CD4-positive, alpha-beta T cell treated with Interleukin-4 for 1 hour (primary cell): ENCODE measurements around the gene PIGQ.
A peak's percentile ranks its signal among the peaks of the same experiment; 100 is the strongest.

Source experiments
- DNase-seq, 2 donors: peaks; one replicate each; pipeline ENCODE4 v3.0.0-alpha.2; 2020 to 2022

The PIGQ gene

GRCh38 chr16:572865-573650 is 3.3 kb downstream of the PIGQ start:
- no peak for DNase-seq

- no peak for DNase-seq
Observed at GRCh38 chr16:574021-574760, 4.4 kb downstream of the PIGQ start.

DNA sequence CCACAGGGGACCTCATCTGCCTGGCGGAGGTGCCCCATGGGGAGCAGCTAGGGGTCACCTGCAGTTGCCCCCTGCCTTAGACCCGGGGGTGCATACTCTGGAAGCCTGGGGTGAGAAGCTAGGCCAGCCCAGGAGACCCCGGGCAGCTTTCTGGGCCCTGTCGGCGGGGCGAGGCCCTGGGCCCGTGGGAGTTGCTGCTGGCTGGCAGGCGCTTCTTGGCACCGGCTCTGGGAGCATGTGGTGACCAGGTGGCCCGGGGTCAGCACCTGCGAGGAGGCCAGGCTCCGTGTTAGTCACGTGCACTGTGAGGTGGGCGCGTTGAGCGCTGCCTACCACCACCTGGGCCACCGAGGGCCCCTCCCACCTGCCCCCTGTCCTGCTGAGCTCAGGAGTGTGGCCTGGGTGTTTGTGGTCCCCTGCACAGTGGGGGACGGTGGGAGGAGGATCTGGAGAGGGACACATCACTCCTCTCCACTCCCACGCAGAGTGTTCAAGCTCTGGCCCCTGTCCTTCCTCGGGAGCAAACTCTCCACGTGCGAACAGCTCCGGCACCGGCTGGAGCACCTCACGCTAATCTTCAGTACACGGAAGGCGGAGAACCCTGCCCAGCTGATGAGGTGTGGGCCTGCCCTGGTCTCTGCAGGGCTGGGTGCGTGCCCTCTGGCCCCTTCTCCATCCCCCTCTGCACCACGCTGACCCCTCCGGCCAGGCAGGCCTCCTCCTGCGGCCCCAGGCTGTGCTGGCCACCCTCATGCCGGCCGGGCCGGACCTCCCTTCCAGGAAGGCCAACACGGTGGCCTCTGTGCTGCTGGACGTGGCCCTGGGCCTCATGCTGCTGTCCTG is 5.8 kb downstream of the PIGQ start:
- no peak for DNase-seq

- DNase-seq: no peak
Observed at GRCh38 chr16:576197-576822, 6.5 kb downstream of the PIGQ start.

- DNase-seq: no peak
Observed at GRCh38 chr16:576823-577201, 7.0 kb downstream of the PIGQ start.

- no peak for DNase-seq
Observed at GRCh38 chr16:577796-578195, 8.0 kb downstream of the PIGQ start.

DNA sequence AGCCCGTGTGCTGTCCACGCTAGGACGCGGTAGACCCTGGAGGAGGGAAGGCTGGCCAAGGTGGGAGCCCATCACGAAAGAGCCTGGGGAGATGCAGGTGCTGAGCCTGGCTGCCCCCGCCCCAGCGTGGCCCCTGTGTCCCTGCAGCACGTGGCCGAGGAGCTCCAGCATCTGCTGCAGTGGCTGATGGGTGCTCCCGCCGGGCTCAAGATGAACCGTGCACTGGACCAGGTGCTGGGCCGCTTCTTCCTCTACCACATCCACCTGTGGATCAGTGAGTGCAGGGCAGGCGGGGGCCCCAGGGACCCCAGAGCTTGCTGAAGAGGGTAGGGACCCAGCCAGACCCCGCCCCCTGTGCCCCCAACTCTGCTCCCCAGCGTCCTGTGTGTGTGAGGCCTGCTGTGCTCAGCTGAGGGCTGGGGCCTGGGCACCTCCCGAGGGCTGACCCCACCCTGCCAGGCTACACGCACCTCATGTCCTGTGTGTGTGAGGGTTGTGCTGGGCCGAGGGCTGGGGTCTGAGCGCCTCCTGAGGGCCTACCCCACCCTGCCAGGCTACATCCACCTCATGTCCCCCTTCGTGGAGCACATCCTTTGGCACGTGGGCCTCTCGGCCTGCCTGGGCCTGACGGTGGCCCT is 8.6 kb downstream of the PIGQ start:
- no peak for DNase-seq

DNA sequence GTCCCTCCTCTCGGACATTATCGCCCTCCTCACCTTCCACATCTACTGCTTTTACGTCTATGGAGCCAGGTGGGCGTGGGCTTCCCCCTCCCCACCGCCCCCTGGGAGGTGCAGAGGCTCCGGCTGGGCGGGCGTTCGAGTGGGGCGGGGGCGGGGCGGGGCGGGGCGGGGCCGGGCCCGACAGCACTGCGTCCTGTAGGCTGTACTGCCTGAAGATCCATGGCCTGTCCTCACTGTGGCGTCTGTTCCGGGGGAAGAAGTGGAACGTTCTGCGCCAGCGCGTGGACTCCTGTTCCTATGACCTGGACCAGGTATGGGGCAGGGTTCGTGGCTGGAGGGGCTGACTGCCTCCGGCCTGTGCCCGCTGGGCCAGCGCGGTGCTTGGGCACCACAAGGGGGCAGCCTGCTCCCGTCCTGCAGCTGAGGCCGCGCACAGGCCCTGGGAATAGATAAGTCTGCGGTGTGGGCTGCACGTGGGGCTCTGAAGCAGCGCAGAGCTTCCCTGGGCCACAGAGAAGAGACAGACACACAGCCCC is 9.2 kb downstream of the PIGQ start:
- DNase-seq: peak; percentile 72 to 73

DNA sequence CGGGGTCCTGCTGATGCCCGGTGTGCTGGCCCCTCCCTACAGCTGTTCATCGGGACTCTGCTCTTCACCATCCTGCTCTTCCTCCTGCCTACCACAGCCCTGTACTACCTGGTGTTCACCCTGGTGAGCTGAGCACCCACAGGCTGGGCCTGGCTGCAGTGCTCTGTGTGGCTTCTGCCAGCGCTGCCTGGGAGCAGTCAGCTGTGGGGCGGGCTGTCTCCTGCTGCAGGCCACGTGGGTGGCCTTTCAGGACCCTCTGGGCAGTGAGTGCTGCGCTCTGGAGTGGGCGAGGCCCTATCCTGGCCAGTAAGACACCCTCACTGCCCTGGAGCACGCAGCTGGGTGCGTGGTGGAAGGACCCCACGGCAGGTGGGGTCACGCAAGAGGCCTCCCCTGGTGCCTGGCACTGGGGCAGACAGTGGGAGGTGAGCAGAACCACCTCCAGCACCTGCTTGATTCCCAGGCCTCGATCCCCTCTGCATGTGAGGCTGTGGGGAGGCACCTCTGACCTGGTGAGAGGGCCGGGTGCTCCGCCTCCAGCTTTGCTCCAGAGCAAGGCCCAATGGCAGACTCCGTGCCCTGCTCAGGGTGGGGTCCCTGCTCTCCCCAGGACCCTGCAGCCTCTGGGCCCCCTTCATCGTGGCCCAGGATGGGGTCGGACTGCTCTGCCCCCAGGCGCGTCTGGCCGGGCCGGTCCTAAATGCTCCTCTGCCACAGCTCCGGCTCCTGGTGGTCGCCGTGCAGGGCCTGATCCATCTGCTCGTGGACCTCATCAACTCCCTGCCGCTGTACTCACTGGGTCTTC is 10.6 kb downstream of the PIGQ start:
- DNase-seq: no peak

DNA sequence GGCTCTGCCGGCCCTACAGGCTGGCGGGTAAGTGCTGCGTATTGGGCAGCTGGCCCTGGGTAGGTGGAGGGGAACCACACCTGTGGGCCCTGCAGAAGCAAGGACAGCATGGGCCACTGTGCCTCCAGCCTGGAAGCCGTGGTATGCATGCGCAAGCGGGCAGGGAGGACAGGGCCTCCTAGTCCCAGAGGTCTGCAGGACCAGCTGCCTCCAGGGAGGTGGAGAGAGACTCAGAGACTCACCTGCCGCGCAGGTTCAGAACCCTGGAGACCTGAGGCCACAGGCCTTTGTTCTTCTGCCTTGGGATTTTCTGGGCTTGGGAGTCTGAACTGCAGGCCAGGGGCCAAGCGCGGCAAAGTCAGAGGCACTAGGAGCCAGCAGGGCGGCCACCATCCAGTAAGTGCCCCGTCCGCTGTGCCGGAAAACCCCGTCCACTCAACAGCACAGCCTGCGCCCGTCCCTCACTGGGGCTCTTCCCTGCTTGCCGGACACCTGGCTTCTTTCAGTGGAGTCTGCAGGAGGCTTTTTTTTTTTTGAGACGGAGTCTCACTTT is 11.3 kb downstream of the PIGQ start:
- no peak for DNase-seq

GRCh38 chr16:582218-582613 is 12.4 kb downstream of the PIGQ start:
- DNase-seq: no peak

GRCh38 chr16:582614-583331 is 13.0 kb downstream of the PIGQ start:
- DNase-seq: no peak

DNA sequence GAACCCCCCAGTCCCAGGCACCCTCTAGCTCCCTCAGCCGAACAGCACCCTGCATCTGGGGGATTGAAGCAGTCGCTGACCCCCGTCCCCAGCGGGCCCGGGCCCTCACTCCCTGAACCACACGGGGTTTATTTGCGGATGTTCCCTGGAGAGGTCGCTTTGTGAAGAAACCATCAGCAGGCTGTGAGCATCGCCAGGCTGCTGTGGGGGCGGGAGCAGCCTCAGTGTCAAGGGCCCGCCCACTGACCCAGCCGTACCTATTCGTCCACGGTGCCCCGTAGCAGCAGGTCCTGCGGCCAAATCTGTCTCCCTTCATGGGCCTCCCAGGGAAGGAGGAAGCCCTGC is 13.7 kb downstream of the PIGQ start:
- no peak for DNase-seq

- DNase-seq: no peak
Observed at GRCh38 chr16:583815-584591, 14.2 kb downstream of the PIGQ start.

DNA sequence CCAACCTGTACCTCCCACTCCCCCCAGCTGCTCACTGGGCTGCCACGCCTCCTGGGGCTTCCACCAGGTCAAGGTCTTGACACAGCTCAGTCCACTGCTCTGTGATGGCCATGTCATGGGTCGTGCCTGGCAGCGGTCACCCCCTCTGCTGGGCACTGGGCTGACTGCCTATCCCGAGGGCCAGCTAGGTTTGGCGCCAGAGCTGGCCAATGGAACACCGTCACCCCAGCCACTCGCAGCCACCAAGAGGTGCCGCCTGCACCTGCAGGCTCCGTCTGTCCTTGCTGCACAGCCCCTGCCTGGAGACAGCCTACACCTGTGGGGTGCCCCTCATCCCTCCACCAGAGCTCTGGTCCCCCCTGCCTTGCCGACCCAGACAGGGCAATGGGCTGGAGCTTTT is 15.6 kb downstream of the PIGQ start:
- no peak for DNase-seq

- DNase-seq: no peak
Observed at GRCh38 chr16:586047-586644, 16.4 kb downstream of the PIGQ start.

GRCh38 chr16:586645-587590 is 17.1 kb downstream of the PIGQ start:
- DNase-seq: no peak

DNA sequence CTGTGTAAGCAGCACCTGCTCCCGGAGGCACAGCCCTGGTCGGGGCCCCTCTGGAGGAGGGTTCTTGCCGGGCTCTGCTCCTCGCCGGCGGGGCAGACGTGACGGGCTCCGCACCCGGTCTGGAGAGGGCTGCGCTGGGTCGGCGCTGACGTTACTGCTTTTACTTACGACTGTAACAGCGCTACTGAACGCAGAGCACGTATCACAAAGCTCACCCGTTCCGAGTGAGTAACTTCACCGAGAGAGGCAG is 18.8 kb downstream of the PIGQ start:
- DNase-seq: peak; percentile 64 to 72
